Measurements from ENCODE around the gene LMF1.

- TF ChIP-seq POLR2A (IDR thresholded peaks at IDR 0.05; ENCODE audit: low read length), result no peak
- TF ChIP-seq GATA1 (IDR thresholded peaks at IDR 0.05; ENCODE audit: low read depth, low read length), result no peak
Observed at GRCh38 chr16:939941-940340, 30.8 kb downstream of the LMF1 start.
